Measurements from ENCODE around the gene AP4S1.

AP4S1 gene

DNA sequence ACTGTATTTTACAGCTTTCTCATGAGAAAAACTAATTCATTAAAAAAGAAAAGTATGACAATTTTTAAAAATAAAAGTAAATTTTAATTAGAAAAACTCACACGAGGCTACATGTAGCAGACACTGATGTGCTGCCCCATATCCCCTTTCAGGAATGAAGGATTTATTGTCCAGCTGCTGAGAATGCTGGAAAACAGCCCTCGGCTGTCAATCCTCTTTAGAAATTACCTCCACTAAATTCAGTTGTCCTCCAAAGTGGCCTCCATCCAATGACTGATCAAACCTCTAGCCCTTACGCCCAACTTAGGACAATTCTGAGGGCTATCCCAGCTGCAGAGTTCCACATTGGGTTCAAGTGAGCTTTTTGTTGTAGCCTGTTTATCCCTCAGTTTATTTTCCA is 29.8 kb upstream of the AP4S1 start:
- Histone ChIP-seq H3K4me3 (ENCODE audit: low read depth, low read length) (no peak overlapping the region), H3K36me3 (peaks cover 4% of the 10 kb centered on the region), H3K9me3 (no peaks in the 10 kb centered on the region), H3K4me1 (peaks cover 11% of the 10 kb centered on the region), H3K27me3 (no peaks in the 10 kb centered on the region)
- TF ChIP-seq, protein P1, sequence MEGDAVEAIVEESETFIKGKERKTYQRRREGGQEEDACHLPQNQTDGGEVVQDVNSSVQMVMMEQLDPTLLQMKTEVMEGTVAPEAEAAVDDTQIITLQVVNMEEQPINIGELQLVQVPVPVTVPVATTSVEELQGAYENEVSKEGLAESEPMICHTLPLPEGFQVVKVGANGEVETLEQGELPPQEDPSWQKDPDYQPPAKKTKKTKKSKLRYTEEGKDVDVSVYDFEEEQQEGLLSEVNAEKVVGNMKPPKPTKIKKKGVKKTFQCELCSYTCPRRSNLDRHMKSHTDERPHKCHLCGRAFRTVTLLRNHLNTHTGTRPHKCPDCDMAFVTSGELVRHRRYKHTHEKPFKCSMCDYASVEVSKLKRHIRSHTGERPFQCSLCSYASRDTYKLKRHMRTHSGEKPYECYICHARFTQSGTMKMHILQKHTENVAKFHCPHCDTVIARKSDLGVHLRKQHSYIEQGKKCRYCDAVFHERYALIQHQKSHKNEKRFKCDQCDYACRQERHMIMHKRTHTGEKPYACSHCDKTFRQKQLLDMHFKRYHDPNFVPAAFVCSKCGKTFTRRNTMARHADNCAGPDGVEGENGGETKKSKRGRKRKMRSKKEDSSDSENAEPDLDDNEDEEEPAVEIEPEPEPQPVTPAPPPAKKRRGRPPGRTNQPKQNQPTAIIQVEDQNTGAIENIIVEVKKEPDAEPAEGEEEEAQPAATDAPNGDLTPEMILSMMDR (IDR thresholded peaks at IDR 0.05; ENCODE audit: low read depth, low read length), result no peak
- no peak for DNase-seq

DNA sequence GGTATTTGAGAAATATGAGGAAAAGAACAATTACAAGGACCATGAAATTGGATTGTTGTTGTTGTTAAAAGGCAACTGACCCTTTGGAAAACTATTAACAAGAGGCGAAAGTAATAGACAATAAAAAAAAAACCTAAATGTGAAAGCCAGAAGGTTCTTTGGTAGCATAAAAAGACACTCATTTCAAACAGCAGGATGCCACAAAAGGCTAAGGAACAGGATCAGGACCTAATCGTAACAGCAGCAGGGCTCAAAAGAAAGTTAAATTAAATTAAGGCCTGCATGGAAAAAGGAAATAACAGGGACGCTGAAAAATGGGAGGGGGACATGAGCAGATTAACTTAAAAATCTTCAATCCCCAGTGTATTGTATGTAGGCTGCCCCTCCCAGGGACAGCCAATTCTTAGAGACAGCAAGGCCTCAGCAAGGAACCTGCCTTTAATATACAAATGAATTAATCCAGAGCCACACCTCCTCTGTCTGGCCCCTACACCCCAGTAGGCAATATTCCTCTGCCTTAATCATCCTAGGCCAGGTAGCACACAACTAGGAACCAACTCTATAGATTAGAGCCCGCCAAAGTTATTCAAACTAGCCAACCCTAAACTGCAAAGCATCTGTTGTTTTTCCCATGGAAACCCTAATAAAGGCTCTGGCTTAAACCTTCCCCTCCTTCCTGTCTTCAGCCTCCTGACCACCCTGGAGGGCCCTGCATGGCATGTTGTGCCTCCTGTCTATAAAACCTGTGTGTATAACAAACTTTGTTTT is 28.4 kb upstream of the AP4S1 start:
- H3K4me1 ChIP-seq, result peaks cover 11% of the 10 kb centered on the region
- no peaks in the 10 kb centered on the region; the same call in none of the 2 replicates for H3K36me3 ChIP-seq
- DNase-seq, result no peak
- no peaks in the 10 kb centered on the region for H3K27me3 ChIP-seq
- no peak overlapping the region for H3K4me3 ChIP-seq (ENCODE audit: low read depth, low read length)
- no peaks in the 10 kb centered on the region for H3K9me3 ChIP-seq
- TF ChIP-seq, protein P1 (IDR thresholded peaks at IDR 0.05; ENCODE audit: low read depth, low read length), result no peak

DNA sequence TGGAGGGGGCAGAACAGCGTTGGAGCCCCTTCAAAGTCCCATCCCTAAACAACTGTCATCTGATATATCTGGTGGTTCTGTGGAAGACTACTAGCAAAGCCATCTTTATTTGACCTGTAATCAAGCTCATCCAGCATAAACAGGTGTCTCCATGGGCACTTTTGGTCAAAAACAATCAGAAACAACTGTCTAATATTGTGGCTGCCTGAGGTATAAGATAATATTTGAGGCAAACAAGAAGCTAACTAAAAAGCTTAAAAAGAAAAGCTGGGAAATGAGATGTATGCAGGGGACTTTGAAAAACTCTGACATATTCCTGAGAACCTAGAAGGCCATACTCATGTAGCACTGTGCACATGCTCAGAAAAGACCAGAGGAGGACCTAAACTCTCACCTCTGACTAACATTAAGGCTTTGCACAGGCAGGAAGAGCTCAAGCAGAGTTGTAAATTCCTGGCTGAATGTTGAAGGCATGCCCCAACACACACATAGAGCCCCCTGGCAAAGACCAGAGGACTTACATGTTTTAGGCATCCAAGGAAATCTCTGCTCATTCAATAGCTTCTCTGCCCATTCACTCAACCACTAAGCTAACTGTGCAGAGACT is 27.2 kb upstream of the AP4S1 start:
- TF ChIP-seq, protein P1 (IDR thresholded peaks at IDR 0.05; ENCODE audit: low read depth, low read length), result no peak
- peaks cover 11% of the 10 kb centered on the region for H3K4me1 ChIP-seq
- H3K9me3 ChIP-seq, result no peaks in the 10 kb centered on the region
- H3K27me3 ChIP-seq, result no peaks in the 10 kb centered on the region
- peaks cover 5% of the 10 kb centered on the region for H3K36me3 ChIP-seq
- DNase-seq, result no peak
- H3K4me3 ChIP-seq (ENCODE audit: low read depth, low read length), result no peak overlapping the region

DNA sequence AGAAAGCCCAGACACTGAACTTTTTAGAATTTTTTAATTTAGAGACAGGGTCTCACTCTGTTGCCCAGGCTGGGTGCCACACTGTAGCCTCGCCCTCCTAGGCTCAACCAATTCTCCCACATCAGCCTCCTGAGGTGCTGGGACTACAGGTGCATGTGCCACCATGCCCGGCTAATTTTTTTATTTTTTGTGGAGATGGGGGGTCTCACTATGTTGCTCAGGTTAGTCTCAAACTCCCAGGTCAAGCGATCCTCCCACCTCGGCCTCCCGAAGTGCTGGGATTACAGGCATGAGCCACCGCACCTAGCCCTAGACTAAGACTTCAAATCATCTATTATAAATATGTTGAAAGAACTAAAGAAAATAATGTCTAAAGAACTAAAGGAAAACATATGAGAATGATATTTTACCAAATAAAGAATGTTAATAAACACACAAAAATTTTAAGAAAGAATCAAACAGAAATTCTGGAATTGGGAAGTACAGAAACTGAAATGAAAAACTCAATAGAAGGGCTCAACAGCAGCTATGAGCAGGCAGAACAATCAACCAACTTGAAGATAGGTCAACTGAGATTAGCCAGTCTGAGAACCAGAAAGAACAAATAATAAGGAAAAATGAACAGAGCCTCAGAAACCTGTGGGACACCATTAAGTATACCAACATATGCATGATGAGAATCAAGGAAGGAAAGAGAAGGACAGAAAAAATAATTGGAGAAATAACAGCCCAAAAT is 26.2 kb upstream of the AP4S1 start:
- H3K4me3 ChIP-seq (ENCODE audit: low read depth, low read length), result no peak overlapping the region
- H3K27me3 ChIP-seq, result no peaks in the 10 kb centered on the region
- no peaks in the 10 kb centered on the region for H3K9me3 ChIP-seq
- peaks cover 5% of the 10 kb centered on the region for H3K36me3 ChIP-seq
- peaks cover 11% of the 10 kb centered on the region for H3K4me1 ChIP-seq
- no peak for DNase-seq
- TF ChIP-seq, protein P1 (IDR thresholded peaks at IDR 0.05; ENCODE audit: low read depth, low read length), result no peak

DNA sequence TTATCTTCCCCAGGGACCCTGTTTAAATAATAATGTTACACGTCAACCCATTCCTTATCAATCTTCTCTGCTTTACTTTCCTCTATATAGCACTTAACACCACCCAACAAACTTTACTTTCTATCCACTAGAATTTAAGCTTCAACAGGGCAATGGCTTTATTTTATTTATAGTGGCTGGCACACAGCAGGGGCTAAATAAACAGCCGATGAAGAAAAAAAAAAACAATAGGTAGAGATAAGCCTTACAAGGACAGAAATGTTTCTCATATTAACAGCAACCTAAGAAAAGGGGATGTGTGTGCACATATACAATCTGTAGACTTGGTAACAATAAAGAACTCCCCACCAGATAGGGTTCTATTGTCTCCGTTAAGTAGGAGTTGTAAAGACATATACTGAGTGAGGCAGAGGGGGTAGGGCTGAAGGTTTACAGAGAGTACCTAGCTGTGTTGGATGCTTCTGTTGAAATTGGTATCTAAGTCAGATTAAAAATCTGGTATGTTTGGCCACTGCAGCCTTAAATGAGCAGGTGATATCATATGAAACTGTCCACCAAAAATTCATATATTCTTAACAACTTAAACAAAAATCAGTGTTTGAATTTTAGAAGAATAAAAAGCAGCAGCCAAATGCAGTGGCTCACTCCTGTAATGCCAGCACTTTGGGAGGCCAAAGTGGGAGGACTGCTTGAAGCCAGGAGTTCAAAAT is 24.7 kb upstream of the AP4S1 start:
- Histone ChIP-seq H3K36me3 (peaks cover 5% of the 10 kb centered on the region; the same call in 1 of the 2 replicates), H3K9me3 (no peaks in the 10 kb centered on the region), H3K4me1 (peaks cover 4% of the 10 kb centered on the region), H3K27me3 (no peaks in the 10 kb centered on the region), H3K4me3 (ENCODE audit: low read depth, low read length) (no peak overlapping the region)
- DNase-seq, result no peak
- TF ChIP-seq, protein P1 (IDR thresholded peaks at IDR 0.05; ENCODE audit: low read depth, low read length), result no peak
